GM23248 (cell line): ENCODE results near the gene ARHGAP4.

Experiments
- EZH2 ChIP-seq: fragments of 200-600 bp; sonication (generic); IDR thresholded peaks from 2 replicates; pipeline ENCODE4 v1.6.1; 2018; ENCODE audit warnings: antibody characterized with exemption, mild to moderate bottlenecking; ENCODE audit not compliant: insufficient read depth, poor library complexity, severe bottlenecking
- EZH2phosphoT487 ChIP-seq: fragments of 200-600 bp; sonication (generic); IDR thresholded peaks from 2 replicates; pipeline ENCODE4 v1.6.1; 2018; ENCODE audit warnings: antibody characterized with exemption, moderate library complexity, mild to moderate bottlenecking, low read depth; ENCODE audit not compliant: insufficient read depth

DNA sequence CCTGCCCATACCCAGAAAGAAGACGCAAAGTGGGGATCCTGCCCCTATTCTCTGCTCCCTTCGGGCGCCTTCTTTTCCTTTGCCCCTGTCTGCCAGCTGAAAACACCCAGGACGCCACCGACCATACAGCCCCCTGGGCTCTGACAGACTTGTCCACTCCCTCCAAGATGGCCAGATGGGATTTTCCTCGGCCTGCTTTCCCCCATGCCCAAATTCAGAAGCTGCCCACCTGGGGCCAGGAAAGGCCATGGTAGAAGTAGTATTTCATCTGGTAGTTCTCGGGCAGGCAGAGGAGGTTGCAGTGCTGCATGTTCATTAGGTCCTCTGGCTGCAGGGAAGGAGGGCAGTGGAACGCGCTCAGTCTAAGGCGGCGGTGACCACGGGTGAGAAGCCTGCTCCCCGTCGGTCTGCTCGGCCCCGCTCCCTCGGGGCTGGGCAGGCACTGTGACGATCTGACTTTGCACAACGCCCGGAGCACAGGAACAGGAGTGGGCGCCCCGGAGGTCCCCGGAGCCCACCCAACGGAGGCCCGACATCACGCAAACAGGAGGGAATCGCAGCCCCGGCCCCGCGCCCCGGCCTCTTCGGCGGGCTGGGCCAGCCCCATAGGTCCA lies 8.2 kb upstream of the ARHGAP4 start:
- TF ChIP-seq EZH2phosphoT487 (no peak), EZH2 (no peak)
